NCI-H1417 (cell line): Measurements from ENCODE around the gene PRXL2B.
"Not testable (repeated sequence)": the region's sequence is repeated elsewhere in the genome, so short reads cannot be mapped to it uniquely, and the experiment has no call there.

ENCODE experiments used
- DNase-seq, 3 experiments: peaks; one replicate each; lab custom pipeline; 2025; lab: John Stamatoyannopoulos, UW

The PRXL2B gene

DNA sequence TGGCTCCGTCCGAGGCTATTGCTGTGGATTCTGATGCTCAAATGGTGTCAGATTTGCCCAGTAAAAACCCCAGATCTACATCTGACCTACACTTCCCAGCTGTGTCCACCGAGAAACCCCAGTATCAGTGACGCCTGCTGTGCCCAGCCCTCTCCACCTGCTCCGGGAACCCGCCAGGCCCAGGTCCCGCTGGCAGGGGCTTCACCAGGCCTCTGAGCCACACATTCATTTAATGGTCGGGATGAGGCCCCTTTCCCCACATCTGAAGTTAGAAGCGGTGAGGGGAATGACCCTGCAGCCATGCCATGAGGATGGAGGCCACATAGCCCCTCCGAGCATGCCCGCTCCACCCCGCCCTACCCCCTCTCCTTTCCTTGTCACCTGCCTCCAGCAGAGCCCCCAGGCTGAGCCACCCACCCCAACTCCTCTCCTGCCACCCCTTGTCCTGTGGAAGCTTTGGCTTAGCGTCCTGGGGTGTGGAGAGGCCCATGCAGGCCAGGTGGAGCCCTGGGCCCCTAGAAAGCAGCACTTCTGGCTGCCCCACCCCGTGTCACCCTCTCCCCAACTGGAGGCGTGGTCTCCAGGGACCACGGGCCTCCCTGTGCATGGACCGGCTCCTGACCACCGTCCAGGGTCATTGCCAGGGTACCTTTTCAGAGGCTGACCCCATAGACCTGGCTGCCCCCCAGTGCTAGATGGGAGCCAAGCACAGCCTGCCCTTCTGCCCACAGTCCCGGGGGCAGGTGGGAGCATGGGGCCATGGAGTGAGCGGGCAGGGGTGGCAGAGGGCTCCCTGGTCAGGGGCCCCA is 22.4 kb upstream of the PRXL2B start:
- no peak for DNase-seq

- DNase-seq = peak; percentile 40 to 74 (median 68)
Observed at GRCh38 chr1:2564815-2565374, 21.7 kb upstream of the PRXL2B start.

GRCh38 chr1:2566101-2567045 is 20.2 kb upstream of the PRXL2B start:
- no peak for DNase-seq

DNA sequence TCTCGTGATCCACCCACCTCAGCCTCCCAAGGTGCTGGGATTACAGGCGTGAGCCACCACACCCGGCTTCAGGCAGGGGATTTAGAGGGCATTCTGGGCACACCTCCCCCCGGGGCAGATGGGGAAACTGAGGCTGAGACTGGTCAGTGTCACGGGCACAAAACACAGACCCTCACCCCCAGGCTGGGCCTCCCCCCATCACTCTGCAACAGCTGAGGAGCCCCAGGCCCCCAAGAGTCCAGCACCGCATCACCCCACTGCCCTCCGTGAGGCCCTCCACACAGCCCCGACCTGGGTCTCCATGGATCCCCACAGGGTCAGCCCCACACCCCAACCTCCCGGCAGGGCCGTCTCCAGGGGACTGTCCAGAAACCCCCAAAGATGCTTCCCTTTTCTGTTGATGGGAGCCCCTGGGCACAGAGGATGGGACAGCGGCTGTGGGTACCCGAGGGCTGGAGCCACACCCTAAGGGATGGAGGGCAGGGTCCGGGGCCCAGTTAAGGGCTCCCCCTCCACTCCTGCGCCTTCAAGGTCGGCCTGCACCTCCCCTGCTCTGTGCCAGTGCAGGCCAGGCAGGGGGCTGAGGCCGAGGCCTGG is 19.4 kb upstream of the PRXL2B start:
- no peak for DNase-seq

GRCh38 chr1:2568187-2568816 is 18.3 kb upstream of the PRXL2B start:
- DNase-seq = peak in 1 of 3 experiments; percentile 45

- no peak for DNase-seq
Observed at GRCh38 chr1:2569060-2569459, 17.5 kb upstream of the PRXL2B start.

DNA sequence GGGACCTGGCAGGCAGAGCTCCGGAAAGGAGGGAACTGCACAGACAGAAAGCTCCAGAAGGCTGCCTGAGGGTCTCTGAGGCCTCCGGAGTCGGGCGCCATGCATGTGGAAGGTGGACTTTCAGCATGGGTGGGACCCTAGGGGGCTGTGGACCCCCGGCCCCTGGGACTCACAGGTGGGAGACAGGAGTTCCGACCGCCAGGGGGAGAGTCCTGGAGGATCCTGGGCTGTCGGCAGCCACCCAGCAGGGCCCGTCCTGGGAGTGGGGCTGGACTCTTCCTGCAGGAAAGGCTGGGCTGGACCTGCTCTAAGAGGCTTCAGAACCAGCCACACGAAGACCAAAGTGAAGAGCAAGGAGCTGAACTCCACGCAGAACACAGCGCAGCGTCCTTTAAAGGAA is 16.9 kb upstream of the PRXL2B start:
- DNase-seq = not testable (repeated sequence)

DNA sequence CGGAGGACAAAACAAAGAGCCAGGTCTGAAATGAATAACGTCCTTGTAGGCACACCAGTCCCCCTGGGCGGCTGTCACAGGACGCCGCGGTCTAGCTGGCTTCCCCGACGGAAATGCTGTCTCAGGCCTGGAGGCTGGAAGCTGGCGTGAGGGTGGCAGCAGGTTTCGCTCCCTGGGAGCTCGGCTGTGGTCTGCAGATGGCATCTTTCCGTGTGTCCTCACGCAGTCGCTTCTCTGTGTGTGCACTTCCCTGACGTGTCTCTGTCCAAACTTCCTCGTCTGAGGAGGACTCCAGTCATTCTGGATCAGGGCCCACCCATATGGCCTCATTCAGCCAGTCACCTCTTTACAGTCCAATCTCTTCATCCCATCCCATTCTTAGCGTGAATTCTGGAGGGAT is 16.2 kb upstream of the PRXL2B start:
- no peak for DNase-seq

- no peak for DNase-seq
Observed at GRCh38 chr1:2571348-2571747, 15.2 kb upstream of the PRXL2B start.

- DNase-seq = no peak
Observed at GRCh38 chr1:2573250-2573920, 13.2 kb upstream of the PRXL2B start.

DNA sequence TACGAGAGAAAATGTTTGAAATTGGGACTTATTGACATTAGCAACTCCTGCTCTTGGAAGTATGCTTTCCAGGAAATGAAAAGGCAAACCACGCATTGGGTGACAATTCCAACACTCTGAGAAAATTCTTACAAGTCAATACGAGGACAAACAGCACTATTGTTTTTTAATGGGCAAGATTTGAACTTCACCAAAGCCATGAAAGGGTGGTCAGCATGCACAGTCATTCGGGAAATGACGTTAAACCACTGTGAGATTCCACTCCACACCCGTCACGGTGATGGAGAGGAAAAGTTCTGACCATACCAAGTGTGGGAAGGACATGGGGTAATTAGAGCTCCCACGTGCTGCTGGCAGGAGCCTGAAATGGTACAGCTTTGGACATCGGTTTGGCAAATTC is 12.2 kb upstream of the PRXL2B start:
- no peak for DNase-seq

DNA sequence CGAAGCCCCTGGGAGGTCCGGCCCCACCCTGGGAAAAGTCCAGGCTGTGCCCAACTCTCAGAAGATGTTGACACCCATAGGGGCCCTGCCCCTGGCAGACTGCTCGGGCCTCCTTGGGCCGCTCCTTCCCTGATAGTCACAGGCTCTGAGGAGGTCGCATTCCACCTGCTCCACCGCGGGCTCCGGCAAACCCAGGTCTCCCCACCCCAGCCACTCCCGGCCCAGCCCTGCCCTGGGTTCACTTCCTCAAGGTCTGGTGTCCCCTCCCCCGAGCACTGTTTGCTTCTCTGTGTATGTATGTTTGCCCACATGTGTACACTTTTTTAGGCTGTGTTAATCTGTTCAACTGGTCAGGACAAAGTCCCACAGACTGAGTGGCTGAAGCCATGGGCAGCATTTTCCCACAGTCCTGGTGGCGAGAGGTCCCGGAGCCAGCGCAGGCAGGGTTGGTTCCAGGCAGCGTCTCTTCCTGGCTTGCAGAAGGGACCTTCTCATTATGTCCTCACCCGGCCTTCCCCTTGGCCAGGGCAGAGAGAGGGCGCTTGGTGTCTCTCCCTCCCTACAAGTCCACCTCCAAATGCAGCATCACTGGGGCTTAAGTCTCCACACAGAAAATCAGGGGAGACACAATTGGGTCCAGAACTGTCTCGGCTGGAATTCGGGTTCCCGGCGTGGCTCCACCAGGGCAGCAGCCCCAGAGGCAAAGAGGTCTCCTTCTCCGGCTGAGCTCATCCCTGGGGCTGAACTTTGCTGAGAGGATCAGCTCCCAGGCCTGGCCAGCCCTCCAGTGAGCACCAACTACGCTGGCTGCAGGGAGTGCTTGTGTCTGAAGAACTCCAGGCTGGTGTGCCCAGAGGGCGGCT is 10.5 kb upstream of the PRXL2B start:
- DNase-seq = no peak

DNA sequence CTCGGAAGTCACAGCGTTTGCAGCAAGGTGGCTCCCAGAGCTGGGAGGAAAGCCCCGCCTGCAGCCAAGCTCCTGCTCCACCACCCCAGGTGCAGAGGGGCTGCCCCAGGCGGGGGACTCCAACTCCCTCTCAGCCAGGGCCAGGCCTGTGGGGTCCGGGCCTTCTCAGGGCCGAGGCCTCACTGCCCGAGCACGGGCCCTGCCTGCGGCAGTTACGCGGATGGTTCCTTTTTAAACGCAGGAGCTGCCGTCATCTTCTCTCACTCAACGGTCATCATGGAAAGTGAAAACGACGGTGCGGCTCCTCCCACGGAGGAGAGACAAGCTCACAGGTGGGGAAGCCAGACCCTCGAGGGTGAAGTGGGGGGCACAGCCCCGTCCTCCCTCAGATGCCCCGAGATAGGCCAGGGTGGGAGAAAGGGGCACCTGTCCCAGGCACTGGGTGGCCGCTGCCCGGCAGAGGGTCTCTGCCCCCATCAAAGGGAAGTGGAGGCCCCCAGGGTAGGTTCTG is 9.0 kb upstream of the PRXL2B start:
- not testable (repeated sequence) for DNase-seq

DNA sequence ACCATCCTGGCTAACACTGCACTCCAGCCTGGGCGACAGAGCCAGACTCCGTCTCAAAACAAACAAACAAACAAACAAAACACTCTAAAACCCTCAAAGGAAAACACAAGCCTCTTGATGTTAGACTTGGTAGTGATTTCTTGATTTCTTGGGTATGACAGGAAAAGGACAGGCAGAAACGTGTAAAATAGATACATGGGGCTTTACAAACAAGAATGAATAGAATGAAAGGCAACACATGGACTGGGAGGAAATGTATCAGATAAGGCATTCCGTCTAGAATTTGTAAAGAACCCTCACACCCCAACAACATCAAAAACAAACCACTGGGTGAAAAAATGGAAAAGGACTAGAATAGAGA is 7.8 kb upstream of the PRXL2B start:
- DNase-seq = no peak

DNA sequence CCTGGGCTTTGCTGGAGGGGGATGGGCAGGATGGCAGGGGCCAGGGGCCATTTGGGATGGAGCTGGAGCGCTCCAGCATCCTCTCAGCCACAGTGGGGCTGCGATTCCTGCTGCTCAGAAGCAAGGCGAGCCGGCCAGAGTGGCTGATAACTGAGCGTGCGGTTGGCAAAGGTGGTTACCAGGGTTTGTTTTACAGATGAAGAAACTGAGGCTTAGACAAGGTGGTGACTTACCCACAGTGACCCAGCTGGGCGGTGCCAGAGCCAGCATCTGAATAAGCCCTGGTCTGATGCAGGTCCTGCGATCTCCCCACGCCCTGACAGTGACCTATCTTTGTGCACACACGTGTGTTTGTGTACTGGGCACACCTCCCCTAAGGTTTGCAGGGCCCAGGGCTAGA is 5.9 kb upstream of the PRXL2B start:
- no peak for DNase-seq

- no peak for DNase-seq
Observed at GRCh38 chr1:2582391-2582790, 4.2 kb upstream of the PRXL2B start.

DNA sequence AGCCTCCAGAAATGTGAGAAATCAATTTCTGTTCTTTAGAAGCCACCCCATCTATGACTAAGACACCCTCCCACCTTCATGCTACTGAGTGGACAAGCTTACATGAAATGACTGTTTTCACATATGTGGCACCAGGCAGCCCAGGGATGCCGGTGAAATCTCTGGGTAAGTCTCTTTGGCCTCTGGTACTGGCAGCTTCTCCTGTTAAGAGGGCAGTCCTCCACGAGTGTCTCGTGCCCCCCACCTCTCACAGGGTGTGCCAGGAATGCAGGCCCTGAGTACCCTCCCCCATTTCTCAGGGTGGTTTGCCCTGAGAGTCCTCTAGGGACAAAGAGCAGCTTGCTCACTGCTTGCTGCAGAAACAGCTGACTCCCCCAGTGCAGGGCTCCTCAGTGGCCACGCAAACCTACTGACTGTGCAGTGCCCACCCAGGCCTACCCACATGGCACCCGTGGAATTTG is 3.2 kb upstream of the PRXL2B start:
- no peak for DNase-seq

- DNase-seq = peak in 1 of 3 experiments; percentile 63
Observed at GRCh38 chr1:2583871-2584351, 2.7 kb upstream of the PRXL2B start.

GRCh38 chr1:2584686-2585317 is 1.8 kb upstream of the PRXL2B start:
- peak in 1 of 3 experiments; percentile 2 for DNase-seq
